ENCODE data around the gene KCNH1. TPM values are rescaled to one million over a fixed set of nuclear protein-coding genes. Genes with fewer than 3 reads are reported as not detected.

The KCNH1 gene
- total and polyA plus RNA-seq, 2 of the 4 experiments (the other 2 are of a cell fraction) = 0.27 to 0.54 TPM

DNA sequence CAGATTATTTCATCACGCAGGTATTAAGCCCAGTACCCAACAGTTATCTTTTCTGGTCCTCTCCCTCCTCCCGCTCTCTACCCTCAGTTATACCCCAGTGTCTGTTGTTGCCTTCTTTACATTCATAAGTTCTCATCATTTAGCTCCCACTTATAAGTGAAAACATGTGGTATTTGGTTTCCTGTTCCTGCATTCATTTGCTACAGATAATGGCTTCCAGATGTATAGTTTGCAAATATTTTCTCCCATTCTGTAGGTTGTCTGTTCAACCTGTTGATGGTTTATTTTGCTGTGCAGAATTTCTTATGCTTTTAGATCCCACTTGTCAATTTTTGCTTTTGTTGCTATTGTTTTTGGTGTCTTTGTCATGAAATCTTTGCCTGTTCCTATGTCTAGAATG lies 21.1 kb upstream of the KCNH1 start:
- ChIA-PET POLR2A (ENCODE audit: unreplicated experiment) (no interaction called here), CTCF (no interaction called here)
- dilution Hi-C loops (cut with HindIII; ENCODE audit: low sequenced_read_pairs, unreplicated experiment) (no loop called here), in situ Hi-C loops (cut with MboI; ENCODE audit: low sequenced_read_pairs) (no loop called here), intact Hi-C loops (cut with micrococcal nuclease) (no loop called here)
- no peak for DNase-seq
- H4K20me1 ChIP-seq (ENCODE audit: insufficient read depth, low read length) = no peaks in the 10 kb centered on the region
- H3K4ac ChIP-seq (ENCODE audit: low read depth, low read length) = no peak overlapping the region
- no peak overlapping the region for H2BK120ac ChIP-seq (ENCODE audit: low read depth, low read length)
- H4K5ac ChIP-seq (ENCODE audit: low read depth, low read length) = no peak overlapping the region
- no peaks in the 10 kb centered on the region for H3K4me1 ChIP-seq (ENCODE audit: control insufficient read depth, insufficient read depth, low read length)
- H2AK5ac ChIP-seq (ENCODE audit: low read depth, low read length) = no peak overlapping the region
- no peak overlapping the region for H2AK9ac ChIP-seq (replicated peaks; ENCODE audit: low read depth, low read length, poor library complexity)
- H3K9ac ChIP-seq (ENCODE audit: low read depth, low read length) = no peak overlapping the region
- no peak overlapping the region for H3K27ac ChIP-seq (ENCODE audit: insufficient read depth, low read length)
- H2BK15ac ChIP-seq (ENCODE audit: low read depth, low read length) = no peak overlapping the region
- no TSS peak for BruUV-seq (replicated peaks)
- H2BK20ac ChIP-seq (ENCODE audit: low read depth, low read length) = no peak overlapping the region
- H3K18ac ChIP-seq (ENCODE audit: low read depth, low read length) = no peak overlapping the region
- no peaks in the 10 kb centered on the region for H3K27me3 ChIP-seq (ENCODE audit: control insufficient read depth, insufficient read depth, low read length)
- no peaks in the 10 kb centered on the region for H3K9me3 ChIP-seq (ENCODE audit: control insufficient read depth, insufficient read depth, low read length)
- H4K8ac ChIP-seq (ENCODE audit: low read depth in 2 of 2, low read length in 2 of 2) = no peak overlapping the region
- H3K14ac ChIP-seq (replicated peaks; ENCODE audit: low read depth, low read length) = no peak overlapping the region
- no peaks in the 10 kb centered on the region for H3K9me1 ChIP-seq (ENCODE audit: insufficient read depth, low read length)
- H3K79me1 ChIP-seq (ENCODE audit: low read depth in 1 of 2, low read length in 2 of 2) = no peaks in the 10 kb centered on the region
- no peak overlapping the region for H2AFZ ChIP-seq (replicated peaks; ENCODE audit: low read length, poor library complexity)
- H3K36me3 ChIP-seq (ENCODE audit: control insufficient read depth, insufficient read depth, low read length) = no peaks in the 10 kb centered on the region
- no peak for TF ChIP-seq RFX5 (IDR thresholded peaks at IDR 0.05; ENCODE audit: low read depth, low read length)
- no peak for TF ChIP-seq RAD21 (IDR thresholded peaks at IDR 0.05; ENCODE audit: low read length)
- TF ChIP-seq, protein P1, sequence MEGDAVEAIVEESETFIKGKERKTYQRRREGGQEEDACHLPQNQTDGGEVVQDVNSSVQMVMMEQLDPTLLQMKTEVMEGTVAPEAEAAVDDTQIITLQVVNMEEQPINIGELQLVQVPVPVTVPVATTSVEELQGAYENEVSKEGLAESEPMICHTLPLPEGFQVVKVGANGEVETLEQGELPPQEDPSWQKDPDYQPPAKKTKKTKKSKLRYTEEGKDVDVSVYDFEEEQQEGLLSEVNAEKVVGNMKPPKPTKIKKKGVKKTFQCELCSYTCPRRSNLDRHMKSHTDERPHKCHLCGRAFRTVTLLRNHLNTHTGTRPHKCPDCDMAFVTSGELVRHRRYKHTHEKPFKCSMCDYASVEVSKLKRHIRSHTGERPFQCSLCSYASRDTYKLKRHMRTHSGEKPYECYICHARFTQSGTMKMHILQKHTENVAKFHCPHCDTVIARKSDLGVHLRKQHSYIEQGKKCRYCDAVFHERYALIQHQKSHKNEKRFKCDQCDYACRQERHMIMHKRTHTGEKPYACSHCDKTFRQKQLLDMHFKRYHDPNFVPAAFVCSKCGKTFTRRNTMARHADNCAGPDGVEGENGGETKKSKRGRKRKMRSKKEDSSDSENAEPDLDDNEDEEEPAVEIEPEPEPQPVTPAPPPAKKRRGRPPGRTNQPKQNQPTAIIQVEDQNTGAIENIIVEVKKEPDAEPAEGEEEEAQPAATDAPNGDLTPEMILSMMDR (conservative IDR thresholded peaks at IDR 0.05; ENCODE audit: low read depth, low read length) = no peak
- TF ChIP-seq MAFK (IDR thresholded peaks at IDR 0.05; ENCODE audit: low read depth, low read length) = no peak
- no peak for TF ChIP-seq MXI1 (IDR thresholded peaks at IDR 0.05; ENCODE audit: borderline replicate concordance, low read depth, low read length)
- no peak for TF ChIP-seq CHD1 (IDR thresholded peaks at IDR 0.05; ENCODE audit: low read depth, low read length)
- no peak for TF ChIP-seq POLR2A (IDR thresholded peaks at IDR 0.05; ENCODE audit: low read depth, low read length)
- TF ChIP-seq FOS (IDR thresholded peaks at IDR 0.05; ENCODE audit: low read depth, low read length) = no peak
- TF ChIP-seq, protein P2, sequence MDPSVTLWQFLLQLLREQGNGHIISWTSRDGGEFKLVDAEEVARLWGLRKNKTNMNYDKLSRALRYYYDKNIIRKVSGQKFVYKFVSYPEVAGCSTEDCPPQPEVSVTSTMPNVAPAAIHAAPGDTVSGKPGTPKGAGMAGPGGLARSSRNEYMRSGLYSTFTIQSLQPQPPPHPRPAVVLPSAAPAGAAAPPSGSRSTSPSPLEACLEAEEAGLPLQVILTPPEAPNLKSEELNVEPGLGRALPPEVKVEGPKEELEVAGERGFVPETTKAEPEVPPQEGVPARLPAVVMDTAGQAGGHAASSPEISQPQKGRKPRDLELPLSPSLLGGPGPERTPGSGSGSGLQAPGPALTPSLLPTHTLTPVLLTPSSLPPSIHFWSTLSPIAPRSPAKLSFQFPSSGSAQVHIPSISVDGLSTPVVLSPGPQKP (IDR thresholded peaks at IDR 0.05; ENCODE audit: borderline replicate concordance, low read depth, low read length) = no peak
- TF ChIP-seq SMC3 (IDR thresholded peaks at IDR 0.05; ENCODE audit: low read depth, low read length) = no peak
- TF ChIP-seq CEBPB (IDR thresholded peaks at IDR 0.05; ENCODE audit: low read depth, low read length) = no peak
- TF ChIP-seq MAZ (IDR thresholded peaks at IDR 0.05; ENCODE audit: borderline replicate concordance, low read depth, low read length) = no peak
- TF ChIP-seq, protein P3, sequence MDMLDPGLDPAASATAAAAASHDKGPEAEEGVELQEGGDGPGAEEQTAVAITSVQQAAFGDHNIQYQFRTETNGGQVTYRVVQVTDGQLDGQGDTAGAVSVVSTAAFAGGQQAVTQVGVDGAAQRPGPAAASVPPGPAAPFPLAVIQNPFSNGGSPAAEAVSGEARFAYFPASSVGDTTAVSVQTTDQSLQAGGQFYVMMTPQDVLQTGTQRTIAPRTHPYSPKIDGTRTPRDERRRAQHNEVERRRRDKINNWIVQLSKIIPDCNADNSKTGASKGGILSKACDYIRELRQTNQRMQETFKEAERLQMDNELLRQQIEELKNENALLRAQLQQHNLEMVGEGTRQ (IDR thresholded peaks at IDR 0.05; ENCODE audit: low read depth, low read length) = no peak
- no peak for TF ChIP-seq BHLHE40 (IDR thresholded peaks at IDR 0.05; ENCODE audit: low read depth, low read length)
- no peak for TF ChIP-seq NFE2L2 (IDR thresholded peaks at IDR 0.05; ENCODE audit: low read depth, low read length)
- TF ChIP-seq RCOR1 (IDR thresholded peaks at IDR 0.05; ENCODE audit: insufficient replicate concordance, low read length) = no peak
- H2BK5ac ChIP-seq (ENCODE audit: low read depth, low read length, poor library complexity, severe bottlenecking) = no peak overlapping the region
- no peak overlapping the region for H3K4me3 ChIP-seq (ENCODE audit: insufficient read depth, low read depth, low read length)
- no peak for ATAC-seq (ENCODE audit: low read depth)
- no peak overlapping the region for H3K56ac ChIP-seq (ENCODE audit: extremely low read depth, insufficient read depth, low read length)
- no CpG with 5 or more reads among the region's 2 CpGs for WGBS, 2 experiments (ENCODE audit: extremely low coverage in 2 of 2, insufficient read length in 1 of 2)
- H4K91ac ChIP-seq (ENCODE audit: insufficient read depth, low read depth, low read length) = no peak overlapping the region
- no peak overlapping the region for H3K23ac ChIP-seq (ENCODE audit: low read depth, low read length)
- no peak overlapping the region for H3K4me2 ChIP-seq (ENCODE audit: low read depth, low read length)
